GM21515 (cell line): ENCODE results near the gene TRIM45.
"Not testable (repeated sequence)": the region's sequence is repeated elsewhere in the genome, so short reads cannot be mapped to it uniquely, and the experiment has no call there.

Experiments
- ATAC-seq: cut with Tn5 transposase; IDR thresholded peaks from one replicate; pipeline ENCODE4 v1.9.1; 2021; ENCODE audit not compliant: unreplicated experiment

Gene TRIM45

DNA sequence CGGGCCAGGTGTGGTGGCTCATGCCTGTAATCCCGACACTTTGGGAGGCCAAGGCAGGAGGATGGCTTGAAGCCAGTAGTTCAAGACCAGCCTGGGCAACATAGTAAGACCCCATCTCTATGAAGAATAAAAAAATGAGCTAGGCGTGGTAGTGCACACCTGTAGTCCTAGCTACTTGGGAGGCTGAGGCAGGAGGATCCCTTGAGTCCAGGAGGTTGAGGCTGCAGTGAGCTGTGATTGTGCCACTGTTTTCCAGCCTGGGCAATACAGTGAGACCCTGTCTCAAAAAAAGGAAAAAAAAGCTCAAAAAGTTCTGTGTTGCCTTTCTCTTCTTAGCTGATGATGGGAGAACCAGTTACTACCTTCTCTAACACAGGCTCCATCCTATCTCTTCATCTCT, 19.7 kb downstream of the TRIM45 start:
- ATAC-seq = not testable (repeated sequence)

GRCh38 chr1:117101334-117101733, 20.2 kb downstream of the TRIM45 start:
- no peak for ATAC-seq

DNA sequence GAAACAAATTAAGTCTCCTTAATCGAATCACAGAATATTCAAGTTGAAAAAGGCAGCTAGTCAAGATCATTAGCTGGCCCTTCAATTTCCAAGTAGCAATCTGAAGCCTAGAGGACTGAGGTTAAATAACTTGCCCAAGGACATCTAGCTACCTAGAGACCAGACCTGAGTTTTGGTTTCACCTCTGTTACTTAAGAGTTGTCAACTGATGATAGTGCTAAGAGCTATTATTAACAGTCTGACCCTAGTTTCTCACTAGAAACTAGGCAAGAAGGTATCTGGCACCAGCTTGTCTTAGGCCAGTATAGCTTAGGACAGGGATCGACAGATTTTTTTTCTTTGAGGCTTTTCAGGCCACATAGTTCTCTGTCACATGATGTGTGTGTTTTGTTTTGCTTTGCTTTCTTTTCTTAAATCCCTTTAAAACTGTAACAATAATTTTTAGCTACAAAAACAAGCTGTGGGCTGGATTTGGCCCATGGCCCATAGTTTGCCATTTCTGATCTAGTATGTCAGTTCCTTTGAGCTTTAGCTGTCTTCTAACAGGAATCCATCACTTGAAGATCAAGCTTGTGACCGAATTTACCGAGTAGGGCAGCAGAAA, 23.2 kb downstream of the TRIM45 start:
- ATAC-seq = no peak

GRCh38 chr1:117097443-117097842, 24.1 kb downstream of the TRIM45 start:
- no peak for ATAC-seq

- no peak for ATAC-seq
Observed at GRCh38 chr1:117096951-117097408, 24.6 kb downstream of the TRIM45 start.

DNA sequence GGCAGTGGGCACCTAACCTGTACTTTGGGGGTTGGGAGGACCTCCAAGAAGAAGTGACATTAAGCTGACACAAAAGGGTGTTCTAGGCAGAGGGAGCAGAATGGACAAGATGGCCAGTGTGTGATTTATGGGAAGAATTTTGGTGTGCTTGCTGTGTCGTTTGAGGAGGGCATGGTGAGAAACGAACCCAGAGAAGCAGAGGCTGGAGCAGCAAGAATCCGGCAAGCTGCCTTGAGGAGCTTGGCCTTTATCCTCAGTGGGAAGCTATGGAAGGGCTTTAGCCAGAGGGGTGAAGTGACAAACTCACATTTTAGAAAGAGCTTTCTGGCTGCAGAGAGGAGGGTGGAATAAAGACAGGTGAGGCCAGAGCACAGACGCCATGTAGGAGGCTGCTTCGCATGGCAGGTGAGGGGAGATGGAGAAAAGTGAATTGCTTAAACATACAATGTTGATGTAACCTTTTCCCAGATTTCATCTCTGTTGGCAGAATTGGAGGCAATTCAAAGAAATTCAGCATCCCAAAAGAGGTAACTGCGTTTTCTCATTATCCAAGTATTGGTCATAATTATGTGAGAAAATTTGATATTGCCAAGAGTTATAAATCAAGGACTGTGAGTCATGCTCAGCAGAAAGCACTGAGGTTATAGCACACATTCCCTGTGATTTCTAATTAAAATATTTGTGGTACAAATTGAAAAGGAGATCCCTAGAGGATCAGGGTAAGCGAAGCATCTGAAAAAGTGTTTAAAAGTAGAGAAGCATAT, 26.5 kb downstream of the TRIM45 start:
- no peak for ATAC-seq

DNA sequence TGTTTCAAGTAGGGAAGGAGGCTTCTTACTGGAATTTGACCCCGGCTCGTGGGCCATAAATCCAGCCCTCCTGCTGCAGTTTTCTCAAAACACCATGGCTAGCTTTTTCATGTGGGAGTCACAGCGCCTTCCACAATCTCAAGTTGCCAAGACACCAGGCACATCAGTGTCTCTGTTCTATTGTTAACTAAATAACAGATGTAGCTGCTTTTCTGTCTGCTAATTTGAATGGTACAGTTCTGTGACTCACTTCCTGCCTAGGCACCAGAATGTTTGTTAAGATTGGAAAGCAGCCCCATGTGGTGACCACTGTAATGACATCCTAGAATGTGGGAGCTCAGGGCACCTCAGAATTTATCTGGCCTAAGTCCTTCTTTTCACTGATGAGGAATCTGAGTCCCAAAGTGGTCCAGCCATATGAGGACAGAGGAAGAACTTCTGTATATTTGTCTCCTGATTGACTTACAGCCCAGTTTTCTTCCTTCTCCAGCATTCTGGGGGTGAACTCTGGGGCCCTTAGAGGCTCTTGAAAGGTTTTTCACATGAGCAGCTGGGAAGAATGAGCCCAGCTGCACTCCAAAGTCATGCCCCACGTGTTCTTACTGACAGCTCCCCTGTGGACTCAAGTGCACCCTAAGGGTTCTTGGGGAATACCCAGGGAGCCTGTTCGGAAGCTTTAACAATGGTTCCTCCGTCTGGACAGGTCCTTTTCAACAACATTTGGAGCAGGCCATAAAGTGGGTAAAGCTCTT, 27.5 kb downstream of the TRIM45 start:
- ATAC-seq = peak; percentile 64

DNA sequence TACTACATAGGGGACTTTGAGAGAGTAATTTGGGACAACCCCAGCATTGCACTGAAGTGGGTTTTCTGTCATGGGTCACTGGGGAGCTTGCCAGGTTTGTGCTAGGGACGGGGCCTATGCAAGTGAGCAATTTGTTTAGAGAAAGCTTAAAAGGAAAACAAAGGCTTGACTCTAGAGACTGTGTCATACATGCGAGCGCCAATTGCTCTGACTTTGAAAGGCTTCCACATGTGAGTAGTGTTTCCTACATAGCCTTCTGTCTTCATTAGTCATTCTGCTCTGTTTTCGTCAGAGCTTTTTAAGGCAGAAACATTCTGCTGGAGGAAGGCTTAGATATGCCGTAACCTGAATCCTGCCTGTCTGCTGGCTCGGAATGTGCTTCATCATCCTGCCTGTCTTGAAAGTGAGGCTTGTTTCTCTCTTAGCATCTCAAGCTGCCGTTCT, 28.4 kb downstream of the TRIM45 start:
- no peak for ATAC-seq

DNA sequence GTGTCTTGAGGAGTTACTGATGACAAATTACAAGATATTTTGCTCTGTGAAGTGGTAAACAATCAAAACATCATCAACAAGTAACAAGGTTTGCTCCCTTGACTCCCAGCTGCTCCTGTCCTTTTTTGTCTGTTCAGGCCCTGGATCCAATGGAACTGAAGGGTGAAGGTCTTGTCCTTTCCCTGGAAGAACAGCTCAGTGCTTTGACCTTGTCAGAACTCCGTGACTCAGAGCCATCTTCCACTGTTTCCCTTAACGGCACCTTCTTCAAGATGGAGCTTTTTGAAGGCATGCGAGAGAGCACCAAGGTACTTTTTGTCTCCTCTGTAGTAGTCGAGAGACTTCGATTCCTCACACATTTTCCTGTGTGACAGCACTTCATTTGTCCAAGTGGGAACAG, 29.0 kb downstream of the TRIM45 start:
- no peak for ATAC-seq

GRCh38 chr1:117089996-117090395, 31.6 kb downstream of the TRIM45 start:
- no peak for ATAC-seq

- ATAC-seq = no peak
Observed at GRCh38 chr1:117087686-117088085, 33.9 kb downstream of the TRIM45 start.

DNA sequence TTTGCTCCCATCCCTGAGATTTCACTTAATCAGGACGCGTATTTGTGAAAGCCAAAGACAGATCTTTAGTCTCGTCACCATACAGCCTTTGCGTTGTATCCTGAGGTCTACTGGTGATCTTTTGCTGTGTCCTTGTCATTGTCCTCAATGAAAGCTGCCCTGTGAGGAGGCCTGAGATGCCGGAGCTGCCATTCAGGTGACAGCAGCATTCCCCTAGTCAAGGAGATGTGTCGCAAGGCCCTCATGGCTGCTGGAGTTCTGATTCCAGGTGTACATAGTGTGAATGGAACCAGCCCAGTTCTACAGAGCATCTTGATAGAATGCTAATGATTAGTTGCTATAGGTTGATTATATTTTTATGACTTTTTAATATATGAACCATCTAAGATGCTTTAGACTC, 37.3 kb downstream of the TRIM45 start:
- no peak for ATAC-seq

GRCh38 chr1:117079737-117080136, 41.8 kb downstream of the TRIM45 start:
- ATAC-seq = no peak

- ATAC-seq = no peak
Observed at GRCh38 chr1:117077267-117077666, 44.3 kb downstream of the TRIM45 start.

- ATAC-seq = no peak
Observed at GRCh38 chr1:117076648-117077047, 44.9 kb downstream of the TRIM45 start.

- no peak for ATAC-seq
Observed at GRCh38 chr1:117070124-117070523, 51.4 kb downstream of the TRIM45 start.

DNA sequence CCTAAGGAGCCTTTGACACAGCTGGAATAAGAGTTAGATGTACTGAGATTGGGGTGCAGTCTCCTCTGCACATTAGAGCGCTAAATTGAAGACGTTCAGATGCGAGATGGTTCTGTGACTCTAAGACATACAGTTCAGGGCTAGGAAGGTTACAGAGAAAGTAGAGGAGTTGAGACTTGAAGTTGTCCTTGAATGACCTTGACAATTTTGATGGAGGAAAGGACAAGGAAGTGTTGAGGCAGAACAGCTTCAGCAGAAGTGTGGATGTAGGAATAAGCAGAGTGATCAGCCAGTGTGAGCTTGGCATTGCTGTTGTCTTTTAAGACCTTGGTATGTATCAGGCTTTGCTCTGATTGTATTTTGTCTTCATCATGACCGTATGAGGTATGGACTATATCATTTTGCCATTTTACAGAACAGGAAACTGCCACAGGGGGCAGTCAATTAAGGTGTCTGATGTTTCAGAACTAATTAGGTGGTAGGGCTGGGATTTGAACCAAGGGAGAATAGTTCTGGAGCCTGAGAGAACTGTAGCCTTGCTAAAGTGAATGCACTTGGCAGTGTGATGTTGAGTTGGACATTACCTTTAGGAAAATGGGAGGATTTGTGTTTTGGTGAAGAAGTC, 52.2 kb downstream of the TRIM45 start:
- no peak for ATAC-seq

GRCh38 chr1:117068580-117068979, 53.0 kb downstream of the TRIM45 start:
- ATAC-seq = no peak

DNA sequence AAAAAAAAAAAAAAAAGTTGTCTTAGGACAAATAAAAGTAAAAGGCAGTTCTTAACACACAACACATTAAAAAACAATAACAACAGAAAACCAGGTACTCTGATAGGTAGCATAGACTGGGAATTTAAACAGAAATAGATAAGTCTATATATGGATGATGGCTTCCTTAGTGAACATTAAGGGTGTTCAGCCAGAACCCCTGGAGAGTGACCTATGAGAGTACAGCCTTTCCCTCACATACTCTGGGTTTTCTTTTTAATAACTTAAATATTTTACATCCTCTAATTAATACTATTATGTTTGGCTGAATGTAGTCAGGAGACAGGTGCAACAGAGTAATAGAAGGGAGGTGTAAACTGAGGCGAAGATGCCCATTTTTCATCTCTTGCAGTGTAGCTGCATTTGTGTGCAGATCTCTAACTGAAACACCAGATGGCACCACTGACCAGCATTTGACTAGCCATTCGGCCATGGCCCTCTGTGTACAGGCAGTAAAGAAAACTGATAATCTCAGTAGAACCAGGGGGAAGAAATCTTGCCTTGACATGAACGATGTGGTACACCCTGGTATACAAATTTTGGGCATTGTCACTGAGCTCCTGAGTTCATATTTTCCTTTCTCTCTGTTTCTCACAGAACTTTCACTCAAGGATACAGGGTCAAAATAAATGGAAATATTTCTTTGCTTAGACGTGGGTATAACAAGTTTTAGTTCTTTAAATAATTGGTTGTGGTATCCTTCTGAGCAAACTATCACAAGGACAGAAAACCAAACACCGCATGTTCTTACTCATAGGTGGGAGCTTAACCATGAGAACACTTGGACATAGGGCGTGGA, 53.8 kb downstream of the TRIM45 start:
- peak; percentile 59 for ATAC-seq

DNA sequence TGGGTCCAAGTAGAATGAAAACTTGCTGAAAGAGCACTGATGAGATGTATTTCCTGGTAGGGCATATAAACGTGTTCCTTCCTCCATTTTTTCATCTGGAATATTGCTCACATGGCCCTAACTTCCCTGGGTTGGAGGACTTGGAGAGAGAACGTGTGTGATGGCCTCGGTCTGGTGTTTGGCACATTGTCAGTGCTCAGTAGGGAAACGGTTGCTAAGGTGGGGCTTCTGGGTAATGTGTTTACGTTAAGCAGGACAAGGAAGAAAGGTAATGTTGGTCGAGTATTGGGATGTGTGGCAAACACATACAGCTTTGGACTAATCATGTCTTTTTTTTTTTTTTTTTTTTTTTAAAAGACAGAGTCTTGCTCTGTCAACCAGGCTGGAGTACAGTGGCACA, 55.2 kb downstream of the TRIM45 start:
- ATAC-seq = no peak
